ENCODE measurements around the gene PNPO.

DNA sequence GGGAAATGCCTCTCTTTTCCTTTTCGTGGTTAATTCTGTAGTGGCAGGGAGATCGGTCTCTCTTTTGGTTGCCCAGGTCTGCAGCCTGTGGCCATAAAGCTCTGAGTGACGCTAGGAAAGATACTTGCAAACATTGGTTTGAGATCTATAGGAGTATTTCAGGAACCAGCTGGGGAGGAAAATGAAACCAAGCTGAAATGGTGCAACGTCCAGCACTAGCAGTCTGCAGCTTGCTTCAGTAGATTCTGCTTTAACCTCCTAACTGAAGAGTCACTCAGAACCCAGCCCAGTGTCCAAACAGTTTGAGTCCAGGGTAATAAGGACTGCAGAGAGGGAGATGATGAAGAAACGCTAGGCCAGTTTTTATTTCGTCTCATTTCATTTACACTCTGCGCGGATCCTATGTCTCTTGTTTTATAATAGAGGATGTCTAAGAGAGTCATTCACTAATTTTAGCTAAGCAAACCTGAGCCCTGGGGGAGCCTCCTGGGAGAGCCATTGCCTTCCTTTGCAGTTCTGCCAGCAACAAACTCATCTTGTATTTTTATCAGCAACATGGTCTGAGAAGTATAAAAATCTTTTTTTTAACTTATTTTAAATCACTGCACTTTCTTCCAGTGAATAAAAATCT lies 33.3 kb upstream of the PNPO start:
- TF ChIP-seq, protein P1, sequence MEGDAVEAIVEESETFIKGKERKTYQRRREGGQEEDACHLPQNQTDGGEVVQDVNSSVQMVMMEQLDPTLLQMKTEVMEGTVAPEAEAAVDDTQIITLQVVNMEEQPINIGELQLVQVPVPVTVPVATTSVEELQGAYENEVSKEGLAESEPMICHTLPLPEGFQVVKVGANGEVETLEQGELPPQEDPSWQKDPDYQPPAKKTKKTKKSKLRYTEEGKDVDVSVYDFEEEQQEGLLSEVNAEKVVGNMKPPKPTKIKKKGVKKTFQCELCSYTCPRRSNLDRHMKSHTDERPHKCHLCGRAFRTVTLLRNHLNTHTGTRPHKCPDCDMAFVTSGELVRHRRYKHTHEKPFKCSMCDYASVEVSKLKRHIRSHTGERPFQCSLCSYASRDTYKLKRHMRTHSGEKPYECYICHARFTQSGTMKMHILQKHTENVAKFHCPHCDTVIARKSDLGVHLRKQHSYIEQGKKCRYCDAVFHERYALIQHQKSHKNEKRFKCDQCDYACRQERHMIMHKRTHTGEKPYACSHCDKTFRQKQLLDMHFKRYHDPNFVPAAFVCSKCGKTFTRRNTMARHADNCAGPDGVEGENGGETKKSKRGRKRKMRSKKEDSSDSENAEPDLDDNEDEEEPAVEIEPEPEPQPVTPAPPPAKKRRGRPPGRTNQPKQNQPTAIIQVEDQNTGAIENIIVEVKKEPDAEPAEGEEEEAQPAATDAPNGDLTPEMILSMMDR (IDR thresholded peaks at IDR 0.05; ENCODE audit: insufficient read depth, low read length, poor library complexity, severe bottlenecking) = no peak
- no peak for TF ChIP-seq EZH2phosphoT487 (conservative IDR thresholded peaks at IDR 0.05; ENCODE audit: low read length)

All from SU-DHL-6 (cell line).